ENCODE data around the gene MSANTD1. TPM values are rescaled to one million over a fixed set of nuclear protein-coding genes. Genes with fewer than 3 reads are reported as not detected.

MSANTD1 gene
- total and polyA plus RNA-seq, 9 donors: 0.15 to 1.4 (median 0.87) TPM

GRCh38 chr4:3269105-3269927 is 20.4 kb downstream of the MSANTD1 start:
- no peak for TF ChIP-seq CTCF (IDR thresholded peaks at IDR 0.05)
- Histone ChIP-seq H3K4me1 (ENCODE audit: insufficient read depth) (no peaks in the 10 kb centered on the region), H3K27me3 (no peaks in the 10 kb centered on the region), H3K9me3 (no peaks in the 10 kb centered on the region), H3K4me3 (no peak overlapping the region), H3K36me3 (no peaks in the 10 kb centered on the region), H3K27ac (no peak overlapping the region)
- DNase-seq: peak in 2 of 5 donors; percentile 16 to 19
- WGBS, 3 donors: 79 to 91% (median 84%) methylated on average over 24 to 25 of the region's 25 CpGs
- intact Hi-C loops (cut with DNase I): no loop called here

GRCh38 chr4:3269991-3270611 is 21.1 kb downstream of the MSANTD1 start:
- Histone ChIP-seq H3K36me3 (no peaks in the 10 kb centered on the region), H3K4me3 (no peak overlapping the region), H3K27ac (no peak overlapping the region), H3K9me3 (no peaks in the 10 kb centered on the region), H3K4me1 (ENCODE audit: insufficient read depth) (no peaks in the 10 kb centered on the region), H3K27me3 (no peaks in the 10 kb centered on the region)
- intact Hi-C loops (cut with DNase I): no loop called here
- TF ChIP-seq POLR2A (IDR thresholded peaks at IDR 0.05): no peak
- no peak for TF ChIP-seq CTCF (IDR thresholded peaks at IDR 0.05)
- TF ChIP-seq EP300 (IDR thresholded peaks at IDR 0.05): no peak
- 66 to 78% (median 74%) methylated on average over 17 of the region's 17 CpGs for WGBS, 3 donors
- peak in 1 of 5 donors; percentile 15 for DNase-seq

- H3K4me1 ChIP-seq (ENCODE audit: insufficient read depth): no peaks in the 10 kb centered on the region
- no peak for DNase-seq
- no peak overlapping the region for H3K27ac ChIP-seq
- no peaks in the 10 kb centered on the region for H3K9me3 ChIP-seq
- H3K27me3 ChIP-seq: no peaks in the 10 kb centered on the region
- no peaks in the 10 kb centered on the region for H3K36me3 ChIP-seq
- intact Hi-C loops (cut with DNase I): no loop called here
- no peak overlapping the region for H3K4me3 ChIP-seq
- WGBS, 3 donors: 78 to 91% (median 86%) methylated on average over 14 of the region's 14 CpGs
- TF ChIP-seq CTCF (IDR thresholded peaks at IDR 0.05): no peak
- TF ChIP-seq POLR2A (IDR thresholded peaks at IDR 0.05): no peak
- TF ChIP-seq EP300 (IDR thresholded peaks at IDR 0.05): no peak
Observed at GRCh38 chr4:3271131-3271530, 22.2 kb downstream of the MSANTD1 start.

- Histone ChIP-seq H3K9me3 (no peaks in the 10 kb centered on the region), H3K36me3 (no peaks in the 10 kb centered on the region), H3K4me3 (no peak overlapping the region), H3K27ac (no peak overlapping the region), H3K27me3 (no peaks in the 10 kb centered on the region), H3K4me1 (ENCODE audit: insufficient read depth) (no peaks in the 10 kb centered on the region)
- DNase-seq: no peak
- 83 to 88% (median 84%) methylated on average over 9 of the region's 9 CpGs for WGBS, 3 donors
- TF ChIP-seq POLR2A (IDR thresholded peaks at IDR 0.05): no peak
- no peak for TF ChIP-seq EP300 (IDR thresholded peaks at IDR 0.05)
- TF ChIP-seq CTCF (IDR thresholded peaks at IDR 0.05): no peak
- intact Hi-C loops (cut with DNase I): no loop called here
Observed at GRCh38 chr4:3276986-3277385, 28.0 kb downstream of the MSANTD1 start.

All from ovary (tissue), 9 donors.